GM12878 (cell line): ENCODE measurements around the gene USP47.
A peak's percentile ranks its signal among the peaks of the same experiment; 100 is the strongest.

Source experiments
- BACH1 ChIP-seq: fragments of 450-650 bp; IDR thresholded peaks from 2 replicates; pipeline ENCODE4 v1.6.1; 2017; ENCODE audit warnings: mild to moderate bottlenecking, borderline replicate concordance
- EED ChIP-seq: sonication (generic); IDR thresholded peaks from 2 replicates; pipeline ENCODE4 v1.6.1; 2016; ENCODE audit warnings: antibody characterized with exemption, low read depth
- EZH2 ChIP-seq: IDR thresholded peaks from 2 replicates; pipeline ENCODE4 v1.6.1; 2012; ENCODE audit warnings: low read depth, mild to moderate bottlenecking, control low read depth, inconsistent platforms, low read length, borderline replicate concordance; ENCODE audit not compliant: control insufficient read depth
- GATAD2B ChIP-seq: fragments of 450-650 bp; conservative IDR thresholded peaks from 2 replicates; pipeline ENCODE4 v1.6.1; 2017; ENCODE audit warnings: low read depth, mild to moderate bottlenecking, moderate library complexity
- IKZF1 ChIP-seq: fragments of 450-650 bp; conservative IDR thresholded peaks from 2 replicates; pipeline ENCODE4 v1.6.1; 2017; ENCODE audit warnings: antibody characterized with exemption, mild to moderate bottlenecking
- KDM1A ChIP-seq: fragments of 200-600 bp; sonication (generic); IDR thresholded peaks from 2 replicates; pipeline ENCODE4 v1.6.1; 2016; ENCODE audit warnings: borderline replicate concordance
- NBN ChIP-seq: fragments of 450-650 bp; IDR thresholded peaks from 2 replicates; pipeline ENCODE4 v1.6.1; 2016
- NRF1 ChIP-seq: conservative IDR thresholded peaks from 2 replicates; pipeline ENCODE4 v1.6.1; 2011; ENCODE audit warnings: mild to moderate bottlenecking, low read depth, low read length, improper control_type of control experiment
- POLR2A ChIP-seq: IDR thresholded peaks from 2 replicates; pipeline ENCODE4 v1.6.1; 2011; ENCODE audit warnings: low read depth, mild to moderate bottlenecking, low read length
- POLR2AphosphoS5 ChIP-seq: IDR thresholded peaks from 2 replicates; pipeline ENCODE4 v1.6.1; 2011; ENCODE audit warnings: mild to moderate bottlenecking, low read length, inconsistent platforms
- SMAD5 ChIP-seq: IDR thresholded peaks from 2 replicates; pipeline ENCODE4 v1.6.1; 2016; ENCODE audit warnings: antibody characterized with exemption, low read depth
- TAF1 ChIP-seq: IDR thresholded peaks from 2 replicates; pipeline ENCODE4 v1.6.1; 2011; ENCODE audit warnings: mild to moderate bottlenecking, low read depth, low read length, borderline replicate concordance
- TF ChIP-seq, protein P1 (sequence below), 3 experiments: IDR thresholded peaks in 2 of 3; conservative IDR thresholded peaks in 1 of 3; 2 replicates each; pipeline ENCODE4 v1.5.1; 2011; ENCODE audit warnings: low read depth in 3 of 3, low read length in 3 of 3, mild to moderate bottlenecking in 3 of 3, control low read depth in 2 of 3, moderate library complexity in 2 of 3, inconsistent platforms in 1 of 3, mixed read lengths in 1 of 3; ENCODE audit not compliant: control insufficient read depth in 2 of 3, insufficient read depth in 1 of 3; ENCODE audit errors: extremely low read depth in 1 of 3

GRCh38 chr11:11966826-11967668 is 125.3 kb downstream of the USP47 start:
- TF ChIP-seq BACH1 (no peak), POLR2A (no peak), NBN (no peak), EED (no peak), GATAD2B (no peak), KDM1A (no peak), NRF1 (no peak), EZH2 (no peak), IKZF1 (no peak), SMAD5 (no peak), TAF1 (no peak), POLR2AphosphoS5 (no peak)
- TF ChIP-seq, protein P1, sequence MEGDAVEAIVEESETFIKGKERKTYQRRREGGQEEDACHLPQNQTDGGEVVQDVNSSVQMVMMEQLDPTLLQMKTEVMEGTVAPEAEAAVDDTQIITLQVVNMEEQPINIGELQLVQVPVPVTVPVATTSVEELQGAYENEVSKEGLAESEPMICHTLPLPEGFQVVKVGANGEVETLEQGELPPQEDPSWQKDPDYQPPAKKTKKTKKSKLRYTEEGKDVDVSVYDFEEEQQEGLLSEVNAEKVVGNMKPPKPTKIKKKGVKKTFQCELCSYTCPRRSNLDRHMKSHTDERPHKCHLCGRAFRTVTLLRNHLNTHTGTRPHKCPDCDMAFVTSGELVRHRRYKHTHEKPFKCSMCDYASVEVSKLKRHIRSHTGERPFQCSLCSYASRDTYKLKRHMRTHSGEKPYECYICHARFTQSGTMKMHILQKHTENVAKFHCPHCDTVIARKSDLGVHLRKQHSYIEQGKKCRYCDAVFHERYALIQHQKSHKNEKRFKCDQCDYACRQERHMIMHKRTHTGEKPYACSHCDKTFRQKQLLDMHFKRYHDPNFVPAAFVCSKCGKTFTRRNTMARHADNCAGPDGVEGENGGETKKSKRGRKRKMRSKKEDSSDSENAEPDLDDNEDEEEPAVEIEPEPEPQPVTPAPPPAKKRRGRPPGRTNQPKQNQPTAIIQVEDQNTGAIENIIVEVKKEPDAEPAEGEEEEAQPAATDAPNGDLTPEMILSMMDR (IDR thresholded peaks at IDR 0.05 in 2 of 3, conservative IDR thresholded peaks at IDR 0.05 in 1 of 3; ENCODE audit: control insufficient read depth in 2 of 3, extremely low read depth in 1 of 3, insufficient read depth in 1 of 3, low read depth in 3 of 3, low read length in 3 of 3), result peak; percentile 83 to 90 (median 84)
